K562 (cell line): Measurements from ENCODE around the gene GARIN5B. TPM values are rescaled to one million over a fixed set of nuclear protein-coding genes. Genes with fewer than 3 reads are reported as not detected.

Source experiments
- BRD4 ChIP-seq: fragments of 200-600 bp; sonication (generic); IDR thresholded peaks from 2 replicates; pipeline ENCODE4 v1.6.1; 2017; ENCODE audit warnings: inconsistent platforms
- CBX1 ChIP-seq: sonication (generic); IDR thresholded peaks from 2 replicates; pipeline ENCODE4 v1.6.1; 2016; ENCODE audit warnings: antibody characterized with exemption, low read depth, mild to moderate bottlenecking
- CREM ChIP-seq: IDR thresholded peaks from 2 replicates; pipeline ENCODE4 v1.6.1; 2014; ENCODE audit warnings: antibody characterized with exemption, low read depth
- CXXC5 ChIP-seq: fragments of 250-450 bp; sonication (Bioruptor Pico); IDR thresholded peaks from 2 replicates; pipeline ENCODE4 v1.8.0; 2022; ENCODE audit warnings: inconsistent platforms, mild to moderate bottlenecking, moderate library complexity
- ETV1 ChIP-seq: fragments of 450-650 bp; conservative IDR thresholded peaks from 2 replicates; pipeline ENCODE4 v1.6.1; 2016; ENCODE audit warnings: missing genetic modification characterization, control low read depth, low read depth, missing compliant biosample characterization
- EZH2 ChIP-seq: IDR thresholded peaks from 2 replicates; pipeline ENCODE4 v1.6.1; 2012; ENCODE audit warnings: low read depth, mild to moderate bottlenecking, inconsistent platforms, low read length, borderline replicate concordance
- HNRNPUL1 ChIP-seq: fragments of 200-400 bp; formaldehyde crosslinking; IDR thresholded peaks from 2 replicates; pipeline ENCODE4 v1.6.1; 2017; ENCODE audit warnings: low read length
- JUNB ChIP-seq: fragments of 450-650 bp; formaldehyde crosslinking; conservative IDR thresholded peaks from 2 replicates; pipeline ENCODE4 v1.4.0; 2020; ENCODE audit warnings: mild to moderate bottlenecking
- KDM1A ChIP-seq, 2 experiments: fragments of 450-650 bp; IDR thresholded peaks; 2 replicates each; pipeline ENCODE4 v1.6.1; 2016; ENCODE audit warnings: mild to moderate bottlenecking in 2 of 2
- MCM2 ChIP-seq: fragments of 450-650 bp; IDR thresholded peaks from 2 replicates; pipeline ENCODE4 v1.6.1; 2017; ENCODE audit warnings: low read depth, mild to moderate bottlenecking
- MCM3 ChIP-seq: fragments of 450-650 bp; IDR thresholded peaks from 2 replicates; pipeline ENCODE4 v1.6.1; 2016
- MTA1 ChIP-seq: fragments of 450-650 bp; IDR thresholded peaks from 2 replicates; pipeline ENCODE4 v1.6.1; 2017; ENCODE audit warnings: borderline replicate concordance
- RBM15 ChIP-seq: fragments of 200-400 bp; formaldehyde crosslinking; IDR thresholded peaks from 2 replicates; pipeline ENCODE4 v1.6.1; 2018; ENCODE audit warnings: mild to moderate bottlenecking, low read length, moderate library complexity; ENCODE audit not compliant: insufficient read depth
- SMAD2 ChIP-seq: fragments of 150-350 bp; IDR thresholded peaks from 2 replicates; pipeline ENCODE4 v1.6.1; 2014; ENCODE audit warnings: low read depth, mild to moderate bottlenecking, low read length
- SMARCE1 ChIP-seq: fragments of 450-650 bp; IDR thresholded peaks from 2 replicates; pipeline ENCODE4 v1.7.1; 2016; ENCODE audit warnings: mild to moderate bottlenecking
- SRSF1 ChIP-seq: fragments of 200-400 bp; formaldehyde crosslinking; IDR thresholded peaks from 2 replicates; pipeline ENCODE4 v1.6.1; 2017; ENCODE audit warnings: mild to moderate bottlenecking, low read depth, low read length, moderate library complexity
- SUPT5H ChIP-seq: fragments of 450-650 bp; IDR thresholded peaks from 2 replicates; pipeline ENCODE4 v1.6.1; 2016
- TBP ChIP-seq: optimal IDR thresholded peaks from 2 replicates; pipeline ENCODE3; 2011; ENCODE audit warnings: low read depth, low read length, improper control_type of control experiment
- ZNF133 ChIP-seq: fragments of 250-450 bp; sonication (Bioruptor Pico); IDR thresholded peaks from 2 replicates; pipeline ENCODE4 v1.4.0; 2020; ENCODE audit warnings: mild to moderate bottlenecking
- polyA plus RNA-seq, 8 experiments: library from polyadenylated mRNA; depleted of rRNA in 4 of 8; stranded (reverse) in 5 of 8; unstranded in 3 of 8; fragments of >200 nt; fragmentation: Nextera tagmentation in 2 of 8; fragmentation: Illumina TruSeq in 1 of 8; extraction: Ambion mirVana in 2 of 8; extraction: Trizol in 1 of 8; gene quantifications; 2 replicates each; pipeline versions ENCODE4 v1.2.1 to v1.2.3, GENCODE V29; 2011 to 2014; ENCODE audit warnings: inconsistent platforms in 1 of 8, missing spikeins in 1 of 8
- total RNA-seq, 7 experiments: library from RNA; depleted of rRNA in 6 of 7; stranded (reverse); fragments of >200 nt in 6 of 7; fragmentation: Illumina TruSeq in 2 of 7; extraction: Trizol in 2 of 7; gene quantifications; 2 replicates each; pipeline versions ENCODE4 v1.2.1 to v1.2.3, GENCODE V29; 2011 to 2021; ENCODE audit warnings: low replicate concordance in 1 of 7
- TF ChIP-seq, protein P1 (sequence below): fragments of 250-450 bp; sonication (Bioruptor Pico); IDR thresholded peaks from 2 replicates; pipeline ENCODE4 v1.4.0; 2020; ENCODE audit warnings: mild to moderate bottlenecking
- TF ChIP-seq, protein P2 (sequence below): fragments of 250-450 bp; sonication (Bioruptor Pico); IDR thresholded peaks from 2 replicates; pipeline ENCODE4 v1.8.0; 2021; ENCODE audit warnings: moderate library complexity, mild to moderate bottlenecking, inconsistent platforms

GARIN5B gene
- total and polyA plus RNA-seq, 9 of the 15 experiments (the other 6 are each of a cell fraction or from before 2014, with no cell fraction given) = not detected

DNA sequence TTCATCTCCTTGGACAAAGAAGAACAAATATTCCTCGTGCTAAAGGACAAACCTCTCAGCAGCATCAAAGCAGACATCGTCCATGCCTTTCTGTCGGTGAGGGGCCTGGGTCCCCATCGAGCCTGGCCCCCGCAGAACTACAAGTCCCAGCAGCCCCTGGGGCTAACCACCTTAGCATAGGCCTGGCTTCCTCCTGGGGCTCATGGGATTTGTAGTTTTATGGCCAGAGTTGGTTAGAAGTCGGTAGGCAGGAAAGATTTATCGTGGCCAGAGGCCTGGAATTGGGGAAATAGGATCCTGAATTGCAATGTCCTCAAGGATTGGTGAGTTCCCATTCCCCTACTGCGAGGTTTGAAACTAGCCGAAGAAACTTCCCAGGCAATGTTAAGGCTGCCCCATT is 57.6 kb downstream of the GARIN5B start (continued):
- no peak for TF ChIP-seq BRD4
- TF ChIP-seq SMAD2 = peak; percentile 92; the same call in 1 of the 2 replicates
- no peak for TF ChIP-seq SUPT5H
- TF ChIP-seq RBM15 = no peak
- TF ChIP-seq MTA1 = no peak
- peak; percentile 76 for TF ChIP-seq CREM
- TF ChIP-seq, protein P1, sequence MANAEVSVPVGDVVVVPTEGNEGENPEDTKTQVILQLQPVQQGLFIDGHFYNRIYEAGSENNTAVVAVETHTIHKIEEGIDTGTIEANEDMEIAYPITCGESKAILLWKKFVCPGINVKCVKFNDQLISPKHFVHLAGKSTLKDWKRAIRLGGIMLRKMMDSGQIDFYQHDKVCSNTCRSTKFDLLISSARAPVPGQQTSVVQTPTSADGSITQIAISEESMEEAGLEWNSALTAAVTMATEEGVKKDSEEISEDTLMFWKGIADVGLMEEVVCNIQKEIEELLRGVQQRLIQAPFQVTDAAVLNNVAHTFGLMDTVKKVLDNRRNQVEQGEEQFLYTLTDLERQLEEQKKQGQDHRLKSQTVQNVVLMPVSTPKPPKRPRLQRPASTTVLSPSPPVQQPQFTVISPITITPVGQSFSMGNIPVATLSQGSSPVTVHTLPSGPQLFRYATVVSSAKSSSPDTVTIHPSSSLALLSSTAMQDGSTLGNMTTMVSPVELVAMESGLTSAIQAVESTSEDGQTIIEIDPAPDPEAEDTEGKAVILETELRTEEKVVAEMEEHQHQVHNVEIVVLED (CRISPR knock-in tag) = peak; percentile 40; the same call in 1 of the 2 replicates
- TF ChIP-seq SRSF1 = no peak
- no peak for TF ChIP-seq ETV1 (tag)
- TF ChIP-seq SMARCE1 = no peak
- TF ChIP-seq JUNB = no peak
- TF ChIP-seq CBX1 = no peak
- TF ChIP-seq CXXC5 (CRISPR knock-in tag) = 0 out of 2 replicates have a peak, but pooled peaks have one; percentile 15
- no peak for TF ChIP-seq MCM2
- peak; percentile 17 for TF ChIP-seq TBP
- TF ChIP-seq MCM3 = no peak
- no peak for TF ChIP-seq KDM1A (IDR thresholded peaks at IDR 0.05)
- no peak for TF ChIP-seq HNRNPUL1
- TF ChIP-seq EZH2 = no peak
- TF ChIP-seq ZNF133 (CRISPR knock-in tag) = no peak
- TF ChIP-seq, protein P2, sequence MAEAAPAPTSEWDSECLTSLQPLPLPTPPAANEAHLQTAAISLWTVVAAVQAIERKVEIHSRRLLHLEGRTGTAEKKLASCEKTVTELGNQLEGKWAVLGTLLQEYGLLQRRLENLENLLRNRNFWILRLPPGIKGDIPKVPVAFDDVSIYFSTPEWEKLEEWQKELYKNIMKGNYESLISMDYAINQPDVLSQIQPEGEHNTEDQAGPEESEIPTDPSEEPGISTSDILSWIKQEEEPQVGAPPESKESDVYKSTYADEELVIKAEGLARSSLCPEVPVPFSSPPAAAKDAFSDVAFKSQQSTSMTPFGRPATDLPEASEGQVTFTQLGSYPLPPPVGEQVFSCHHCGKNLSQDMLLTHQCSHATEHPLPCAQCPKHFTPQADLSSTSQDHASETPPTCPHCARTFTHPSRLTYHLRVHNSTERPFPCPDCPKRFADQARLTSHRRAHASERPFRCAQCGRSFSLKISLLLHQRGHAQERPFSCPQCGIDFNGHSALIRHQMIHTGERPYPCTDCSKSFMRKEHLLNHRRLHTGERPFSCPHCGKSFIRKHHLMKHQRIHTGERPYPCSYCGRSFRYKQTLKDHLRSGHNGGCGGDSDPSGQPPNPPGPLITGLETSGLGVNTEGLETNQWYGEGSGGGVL (CRISPR knock-in tag) = no peak
